Neural crest cell (in vitro differentiated cells): Measurements from ENCODE around the gene PNRC2. TPM values are rescaled to one million over a fixed set of nuclear protein-coding genes. Genes with fewer than 3 reads are reported as not detected.
A peak's percentile ranks its signal among the peaks of the same experiment; 100 is the strongest.

Experiments used
- DNase-seq: peaks from one replicate; pipeline ENCODE4 v3.0.0; 2021; ENCODE audit warnings: low read depth, mixed read lengths, low spot score
- H3K27ac Mint-ChIP-seq: one replicate; pipeline ENCODE4 v1.8.0; 2021; ENCODE audit warnings: mild to moderate bottlenecking, mixed read lengths; ENCODE audit not compliant: unreplicated experiment
- H3K27me3 Mint-ChIP-seq: 2 replicates; pipeline ENCODE4 v1.8.0; 2021; ENCODE audit warnings: low read depth, mild to moderate bottlenecking, mixed read lengths
- H3K36me3 Mint-ChIP-seq: 2 replicates; pipeline ENCODE4 v1.8.0; 2021; ENCODE audit warnings: low read depth, mild to moderate bottlenecking, mixed read lengths
- H3K4me1 Mint-ChIP-seq: 2 replicates; pipeline ENCODE4 v1.8.0; 2021; ENCODE audit warnings: mixed read lengths
- H3K4me3 Mint-ChIP-seq: one replicate; pipeline ENCODE4 v1.8.0; 2021; ENCODE audit warnings: mild to moderate bottlenecking, mixed read lengths
- H3K9me3 Mint-ChIP-seq: 2 replicates; pipeline ENCODE4 v1.8.0; 2021; ENCODE audit warnings: mixed read lengths
- CTCF ChIP-seq: fragments of 200-600 bp; sonication (generic); conservative IDR thresholded peaks from 2 replicates; pipeline ENCODE4 v1.5.0; 2021; ENCODE audit warnings: antibody characterized with exemption, mild to moderate bottlenecking
- total RNA-seq: library from RNA; stranded (reverse); gene quantifications from 2 replicates; pipeline ENCODE4 v1.2.1, GENCODE V29; 2021

The PNRC2 gene
- total RNA-seq, 1 donor from 2014 or later, result 178 TPM

GRCh38 chr1:23958810-23959460 is 693 bp upstream of the PNRC2 start:
- H3K27me3 Mint-ChIP-seq, result peaks cover 2% of the 10 kb centered on the region
- H3K27ac Mint-ChIP-seq, result peak overlapping the region; percentile 96
- DNase-seq, result peak; percentile 71
- H3K9me3 Mint-ChIP-seq, result no peaks in the 10 kb centered on the region
- H3K4me1 Mint-ChIP-seq, result peaks cover 36% of the 10 kb centered on the region
- H3K4me3 Mint-ChIP-seq, result peak overlapping the region; percentile 100
- peaks cover 15% of the 10 kb centered on the region for H3K36me3 Mint-ChIP-seq
- TF ChIP-seq CTCF, result peak; percentile 36

GRCh38 chr1:23960291-23961020 is 828 bp downstream of the PNRC2 start:
- Mint-ChIP-seq H3K27ac (peak overlapping the region; percentile 100), H3K4me1 (peaks cover 45% of the 10 kb centered on the region), H3K27me3 (peaks cover 2% of the 10 kb centered on the region), H3K9me3 (no peaks in the 10 kb centered on the region), H3K4me3 (peak overlapping the region; percentile 100), H3K36me3 (peaks cover 19% of the 10 kb centered on the region)
- no peak for DNase-seq
- no peak for TF ChIP-seq CTCF

GRCh38 chr1:23963617-23964234 is 4.1 kb downstream of the PNRC2 start:
- peaks cover 23% of the 10 kb centered on the region for H3K36me3 Mint-ChIP-seq
- H3K27me3 Mint-ChIP-seq, result peaks cover 2% of the 10 kb centered on the region
- H3K9me3 Mint-ChIP-seq, result no peaks in the 10 kb centered on the region
- H3K4me3 Mint-ChIP-seq, result peak overlapping the region; percentile 53
- DNase-seq, result no peak
- no peak for TF ChIP-seq CTCF
- H3K4me1 Mint-ChIP-seq, result peaks cover 35% of the 10 kb centered on the region
- no peak overlapping the region for H3K27ac Mint-ChIP-seq

- Mint-ChIP-seq H3K4me3 (peak overlapping the region; percentile 53), H3K4me1 (peaks cover 30% of the 10 kb centered on the region), H3K9me3 (no peaks in the 10 kb centered on the region), H3K27me3 (peaks cover 2% of the 10 kb centered on the region), H3K36me3 (peaks cover 23% of the 10 kb centered on the region), H3K27ac (no peak overlapping the region)
- no peak for DNase-seq
- no peak for TF ChIP-seq CTCF
Observed at GRCh38 chr1:23964235-23964668, 4.6 kb downstream of the PNRC2 start.

GRCh38 chr1:23964790-23965740 is 5.4 kb downstream of the PNRC2 start:
- Mint-ChIP-seq H3K4me3 (peak overlapping the region; percentile 53), H3K36me3 (peaks cover 21% of the 10 kb centered on the region), H3K27ac (no peak overlapping the region), H3K27me3 (no peaks in the 10 kb centered on the region), H3K4me1 (peaks cover 28% of the 10 kb centered on the region), H3K9me3 (no peaks in the 10 kb centered on the region)
- no peak for TF ChIP-seq CTCF
- DNase-seq, result no peak
